ENCODE measurements around the gene BIRC6.

The BIRC6 gene

GRCh38 chr2:32623311-32623706 is 266.5 kb downstream of the BIRC6 start:
- H3F3A ChIP-seq (ENCODE audit: insufficient read depth, low read length), result no peaks in the 10 kb centered on the region
- H3K9ac ChIP-seq (ENCODE audit: low read length), result no peak overlapping the region
- H3K4me3 ChIP-seq (ENCODE audit: low read depth, low read length, poor library complexity, severe bottlenecking), result no peak overlapping the region
- no peaks in the 10 kb centered on the region for H4K20me1 ChIP-seq (ENCODE audit: insufficient read depth, low read length)
- no peak overlapping the region for H3K4me2 ChIP-seq (ENCODE audit: low read length)
- peaks cover 23% of the 10 kb centered on the region for H3K36me3 ChIP-seq (ENCODE audit: insufficient read depth, low read length)
- no peaks in the 10 kb centered on the region for H3K9me2 ChIP-seq (ENCODE audit: low read depth, low read length)
- no peak overlapping the region for H3K27ac ChIP-seq (ENCODE audit: low read depth, low read length, poor library complexity, severe bottlenecking)
- H3K9me3 ChIP-seq (ENCODE audit: low read length), result no peaks in the 10 kb centered on the region
- no peaks in the 10 kb centered on the region for H3K79me2 ChIP-seq (ENCODE audit: insufficient read depth, low read length)
- no peak overlapping the region for H2AFZ ChIP-seq (ENCODE audit: low read length)
- no peaks in the 10 kb centered on the region for H3K27me3 ChIP-seq (ENCODE audit: insufficient read depth, low read length)
- TF ChIP-seq EZH2 (IDR thresholded peaks at IDR 0.05; ENCODE audit: borderline replicate concordance, low read length) (no peak), CTCF (IDR thresholded peaks at IDR 0.05; ENCODE audit: low read length) (no peak)
- peaks cover 17% of the 10 kb centered on the region for H3K4me1 ChIP-seq (ENCODE audit: insufficient read depth, low read length, severe bottlenecking)

GRCh38 chr2:32624812-32625211 is 268.0 kb downstream of the BIRC6 start:
- no peak overlapping the region for H3K4me2 ChIP-seq (ENCODE audit: low read length)
- H3K9me3 ChIP-seq (ENCODE audit: low read length), result no peaks in the 10 kb centered on the region
- peaks cover 9% of the 10 kb centered on the region; the same call in 1 of the 2 replicates for H3K36me3 ChIP-seq (ENCODE audit: insufficient read depth, low read length)
- H3K4me3 ChIP-seq (ENCODE audit: low read depth, low read length, poor library complexity, severe bottlenecking), result no peak overlapping the region
- no peaks in the 10 kb centered on the region for H3F3A ChIP-seq (ENCODE audit: insufficient read depth, low read length)
- no peaks in the 10 kb centered on the region for H3K79me2 ChIP-seq (ENCODE audit: insufficient read depth, low read length)
- H3K4me1 ChIP-seq (ENCODE audit: insufficient read depth, low read length, severe bottlenecking), result peaks cover 23% of the 10 kb centered on the region
- no peak overlapping the region for H3K27ac ChIP-seq (ENCODE audit: low read depth, low read length, poor library complexity, severe bottlenecking)
- no peak for TF ChIP-seq EZH2 (IDR thresholded peaks at IDR 0.05; ENCODE audit: borderline replicate concordance, low read length)
- TF ChIP-seq CTCF (IDR thresholded peaks at IDR 0.05; ENCODE audit: low read length), result no peak
- H4K20me1 ChIP-seq (ENCODE audit: insufficient read depth, low read length), result no peaks in the 10 kb centered on the region
- H3K27me3 ChIP-seq (ENCODE audit: insufficient read depth, low read length), result no peaks in the 10 kb centered on the region
- H2AFZ ChIP-seq (ENCODE audit: low read length), result no peak overlapping the region
- H3K9me2 ChIP-seq (ENCODE audit: low read depth, low read length), result no peaks in the 10 kb centered on the region
- H3K9ac ChIP-seq (ENCODE audit: low read length), result no peak overlapping the region

- peak overlapping the region; percentile 94 for H3K4me3 ChIP-seq (ENCODE audit: low read depth, low read length, poor library complexity, severe bottlenecking)
These were observed 269.9 kb downstream of the BIRC6 start for GRCh38 chr2:32626639-32627221.

More at GRCh38 chr2:32626639-32627221, 269.9 kb downstream of the BIRC6 start:
- Histone ChIP-seq H3K9ac (ENCODE audit: low read length) (peak overlapping the region; percentile 20; the same call in 1 of the 2 replicates), H3K79me2 (ENCODE audit: insufficient read depth, low read length) (no peaks in the 10 kb centered on the region), H3K9me3 (ENCODE audit: low read length) (no peaks in the 10 kb centered on the region), H3K9me2 (ENCODE audit: low read depth, low read length) (no peaks in the 10 kb centered on the region), H4K20me1 (ENCODE audit: insufficient read depth, low read length) (no peaks in the 10 kb centered on the region), H3K36me3 (ENCODE audit: insufficient read depth, low read length) (peaks cover 21% of the 10 kb centered on the region; the same call in 1 of the 2 replicates), H3K27me3 (ENCODE audit: insufficient read depth, low read length) (no peaks in the 10 kb centered on the region), H3F3A (ENCODE audit: insufficient read depth, low read length) (no peaks in the 10 kb centered on the region), H3K4me2 (ENCODE audit: low read length) (peak overlapping the region; percentile 77), H3K4me1 (ENCODE audit: insufficient read depth, low read length, severe bottlenecking) (peaks cover 23% of the 10 kb centered on the region), H2AFZ (ENCODE audit: low read length) (no peak overlapping the region), H3K27ac (ENCODE audit: low read depth, low read length, poor library complexity, severe bottlenecking) (no peak overlapping the region)
- TF ChIP-seq CTCF (IDR thresholded peaks at IDR 0.05; ENCODE audit: low read length), result no peak
- TF ChIP-seq EZH2 (IDR thresholded peaks at IDR 0.05; ENCODE audit: borderline replicate concordance, low read length), result no peak

Data from OCI-LY1 (cell line).